Measurements from ENCODE around the gene C2CD4C.

- TF ChIP-seq, protein P1, sequence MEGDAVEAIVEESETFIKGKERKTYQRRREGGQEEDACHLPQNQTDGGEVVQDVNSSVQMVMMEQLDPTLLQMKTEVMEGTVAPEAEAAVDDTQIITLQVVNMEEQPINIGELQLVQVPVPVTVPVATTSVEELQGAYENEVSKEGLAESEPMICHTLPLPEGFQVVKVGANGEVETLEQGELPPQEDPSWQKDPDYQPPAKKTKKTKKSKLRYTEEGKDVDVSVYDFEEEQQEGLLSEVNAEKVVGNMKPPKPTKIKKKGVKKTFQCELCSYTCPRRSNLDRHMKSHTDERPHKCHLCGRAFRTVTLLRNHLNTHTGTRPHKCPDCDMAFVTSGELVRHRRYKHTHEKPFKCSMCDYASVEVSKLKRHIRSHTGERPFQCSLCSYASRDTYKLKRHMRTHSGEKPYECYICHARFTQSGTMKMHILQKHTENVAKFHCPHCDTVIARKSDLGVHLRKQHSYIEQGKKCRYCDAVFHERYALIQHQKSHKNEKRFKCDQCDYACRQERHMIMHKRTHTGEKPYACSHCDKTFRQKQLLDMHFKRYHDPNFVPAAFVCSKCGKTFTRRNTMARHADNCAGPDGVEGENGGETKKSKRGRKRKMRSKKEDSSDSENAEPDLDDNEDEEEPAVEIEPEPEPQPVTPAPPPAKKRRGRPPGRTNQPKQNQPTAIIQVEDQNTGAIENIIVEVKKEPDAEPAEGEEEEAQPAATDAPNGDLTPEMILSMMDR (CRISPR knock-in tag; IDR thresholded peaks at IDR 0.05) = no peak
- no peak for TF ChIP-seq ETV6 (CRISPR knock-in tag; conservative IDR thresholded peaks at IDR 0.05)
- no peak for TF ChIP-seq HDAC6 (IDR thresholded peaks at IDR 0.05; ENCODE audit: low read depth, low read length)
- TF ChIP-seq GABPA (IDR thresholded peaks at IDR 0.05; ENCODE audit: low read depth, low read length) = no peak
- no peak for TF ChIP-seq GABPA (CRISPR knock-in tag; IDR thresholded peaks at IDR 0.05; ENCODE audit: low read depth)
- TF ChIP-seq SOX6 (IDR thresholded peaks at IDR 0.05) = no peak
- TF ChIP-seq SOX6 (CRISPR knock-in tag; IDR thresholded peaks at IDR 0.05) = no peak
These were observed 38.1 kb upstream of the C2CD4C start for GRCh38 chr19:447064-447426.
